Activated naive CD4-positive, alpha-beta T cell (primary cell): ENCODE measurements around the gene CRLF2.
"Not testable (repeated sequence)": the region's sequence is repeated elsewhere in the genome, so short reads cannot be mapped to it uniquely, and the experiment has no call there.

Experiments
- DNase-seq, 4 experiments: peaks; one replicate each; lab custom pipeline; 2025; lab: John Stamatoyannopoulos, UW

CRLF2 gene

DNA sequence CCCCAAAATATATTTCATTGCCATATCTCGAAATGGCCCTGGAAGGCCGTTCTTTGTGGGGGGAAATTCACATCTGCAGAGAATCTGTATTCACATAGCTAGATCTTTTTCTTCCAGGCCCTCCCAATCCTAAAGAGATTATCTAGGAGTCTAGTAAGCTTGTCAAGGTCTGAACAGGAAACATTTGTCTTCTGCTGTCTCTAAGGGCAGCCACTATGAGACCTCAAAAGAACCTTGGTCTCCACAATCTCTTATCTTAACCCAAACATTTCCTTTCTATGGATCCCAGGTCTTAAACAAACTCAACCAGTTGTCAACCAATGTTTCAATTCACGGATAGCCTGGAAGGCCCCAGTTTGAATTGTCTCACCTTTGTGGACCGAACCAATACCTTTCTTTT lies 45.0 kb downstream of the CRLF2 start:
- DNase-seq, result no peak

GRCh38 chrX:1165535-1166196 lies 46.8 kb downstream of the CRLF2 start:
- no peak for DNase-seq

GRCh38 chrX:1164322-1165288 lies 47.8 kb downstream of the CRLF2 start:
- DNase-seq, result no peak

- no peak for DNase-seq
These were observed 49.2 kb downstream of the CRLF2 start for GRCh38 chrX:1163231-1163630.

DNA sequence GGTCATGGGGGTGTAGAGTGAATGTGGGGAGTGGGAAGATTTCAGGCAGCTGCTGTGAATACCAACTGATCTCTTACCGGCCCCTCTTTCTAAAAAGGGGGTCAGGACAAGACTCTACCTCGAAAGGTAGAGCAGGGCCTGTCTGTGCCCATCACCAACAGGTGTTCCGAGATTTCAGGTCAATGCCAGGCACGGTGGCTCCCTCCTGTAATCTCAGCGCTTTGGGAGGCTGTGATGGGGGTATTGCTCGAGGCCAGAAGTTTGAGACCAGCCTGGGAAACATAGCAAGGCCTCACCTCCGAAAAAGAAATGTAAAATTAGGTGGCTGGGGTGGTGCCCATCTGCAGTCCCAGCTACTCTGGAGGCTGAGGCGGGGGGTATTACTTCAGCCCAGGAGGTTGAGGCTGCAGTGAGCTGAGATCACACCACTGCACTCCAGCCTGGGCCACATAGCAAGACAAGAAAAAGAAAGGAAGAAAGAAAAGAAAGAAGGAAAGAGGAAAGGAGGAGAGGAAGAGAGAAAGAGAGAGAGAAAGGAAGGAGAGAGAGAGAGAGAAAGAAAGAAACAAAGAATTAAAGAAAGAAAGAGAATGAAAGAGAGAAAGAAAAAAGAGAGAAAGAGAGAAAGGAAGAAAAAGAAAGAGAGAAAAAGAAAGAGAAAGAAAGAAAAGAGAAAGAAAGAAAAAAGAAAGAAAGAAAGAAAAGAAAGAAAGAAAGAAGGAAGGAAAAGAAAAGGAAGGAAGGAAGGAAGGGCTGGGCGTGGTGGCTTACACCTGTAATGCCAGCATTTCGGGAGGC lies 50.1 kb downstream of the CRLF2 start:
- no peak for DNase-seq

DNA sequence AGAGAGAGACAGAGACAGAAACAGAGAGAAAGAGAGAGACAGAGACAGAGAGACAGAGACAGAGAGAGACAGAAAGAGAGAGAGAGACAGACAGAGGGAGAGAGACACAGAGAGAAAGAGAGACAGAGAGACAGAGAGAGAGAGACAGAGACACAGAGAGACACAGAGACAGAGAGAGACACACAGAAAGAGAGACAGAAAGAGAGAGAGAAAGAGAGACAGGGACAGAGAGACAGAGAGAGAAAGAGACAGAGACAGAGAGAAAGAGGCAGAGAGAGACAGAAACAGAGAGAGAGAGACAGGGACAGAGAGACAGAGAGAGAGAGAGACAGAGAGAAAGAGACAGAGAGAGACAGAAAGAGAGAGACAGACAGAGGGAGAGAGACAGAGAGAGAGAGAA lies 52.9 kb downstream of the CRLF2 start:
- DNase-seq, result no peak

- not testable (repeated sequence) for DNase-seq
These were observed 55.6 kb downstream of the CRLF2 start for GRCh38 chrX:1156681-1157455.

GRCh38 chrX:1153940-1154339 lies 58.5 kb downstream of the CRLF2 start:
- DNase-seq, result no peak

DNA sequence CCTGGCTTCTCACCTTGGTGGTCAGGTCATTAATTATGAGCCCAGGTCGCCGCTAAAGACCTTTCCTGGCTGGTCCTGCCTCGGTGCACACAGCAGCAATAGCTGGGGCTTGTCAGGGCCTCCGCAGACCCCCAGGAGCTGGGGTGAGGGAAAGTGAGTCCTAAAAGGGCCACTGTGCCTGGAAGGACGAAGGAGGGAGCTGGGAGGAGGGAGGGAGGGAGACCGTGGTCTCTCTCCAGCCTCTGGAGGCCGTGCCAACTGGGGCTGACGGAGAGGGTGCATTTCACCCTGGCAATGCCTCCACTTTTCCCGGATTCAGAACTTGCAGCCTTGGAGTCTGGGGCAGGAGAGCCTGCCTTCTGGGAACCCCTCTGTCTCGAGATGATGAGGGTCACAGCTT lies 60.4 kb downstream of the CRLF2 start:
- no peak for DNase-seq

GRCh38 chrX:1151378-1152077 lies 60.9 kb downstream of the CRLF2 start:
- no peak for DNase-seq

DNA sequence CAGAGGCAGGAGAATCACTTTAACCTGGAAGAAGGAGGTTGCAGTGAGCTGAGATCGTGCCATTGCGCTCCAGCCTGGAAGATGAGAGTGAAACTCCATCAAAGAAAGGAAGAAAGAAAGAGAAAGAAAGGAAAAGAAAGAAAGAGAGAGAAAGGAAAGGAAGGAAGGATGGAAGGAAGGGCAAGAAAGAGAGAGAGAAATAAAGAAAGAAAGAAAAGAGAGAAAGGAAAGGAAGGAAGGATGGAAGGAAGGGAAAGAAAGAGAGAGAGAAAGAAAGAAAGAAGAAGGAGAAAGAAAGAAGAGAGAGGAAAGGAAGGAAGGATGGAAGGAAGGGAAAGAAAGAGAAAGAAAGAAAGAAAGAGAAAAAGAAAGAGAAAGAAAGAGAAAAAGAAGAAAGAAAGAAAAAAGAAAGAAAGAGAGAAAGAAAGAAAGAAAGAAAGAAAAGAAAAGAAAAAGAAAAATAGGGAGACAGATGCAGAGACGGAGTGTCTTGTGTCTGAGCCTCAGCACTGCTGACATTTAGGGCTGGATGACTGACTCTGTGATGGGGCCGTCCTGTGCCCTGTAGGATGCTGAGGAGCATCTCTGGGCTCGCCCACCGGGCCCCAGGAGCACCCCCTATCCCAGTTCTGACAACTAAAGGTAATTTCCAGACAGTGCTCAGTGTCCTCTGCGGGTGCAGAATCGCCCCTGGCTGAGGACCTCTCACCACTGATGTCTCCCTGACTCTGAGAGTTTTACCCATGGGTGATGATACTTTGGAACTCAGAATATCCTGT lies 61.7 kb downstream of the CRLF2 start:
- DNase-seq, result no peak

GRCh38 chrX:1147611-1148515 lies 64.6 kb downstream of the CRLF2 start:
- DNase-seq, result no peak

DNA sequence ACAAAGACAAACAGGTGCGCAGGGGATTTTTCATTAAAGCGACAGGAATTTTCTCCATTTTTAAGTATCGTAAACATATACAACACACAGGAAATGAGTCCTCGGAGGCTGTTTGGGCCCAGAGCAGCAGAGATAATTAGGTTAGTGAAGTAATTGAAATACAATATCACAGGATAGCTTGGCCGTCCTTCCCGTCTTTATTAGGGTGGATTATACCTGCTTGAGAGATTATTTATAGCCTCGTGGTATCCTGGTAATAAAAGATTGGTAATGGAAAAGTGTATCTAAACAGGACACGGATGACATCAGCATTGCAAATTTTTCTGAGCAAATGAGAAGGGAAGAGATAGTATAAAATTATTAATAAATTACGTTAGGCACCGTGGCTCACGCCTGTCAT lies 68.2 kb downstream of the CRLF2 start:
- no peak for DNase-seq
